Stomach (tissue), 4 donors: ENCODE results near the gene ARL6IP4.

Experiments used
- POLR2A ChIP-seq, 4 donors: fragments of 450-650 bp; IDR thresholded peaks; one replicate each; pipeline ENCODE4 v1.6.1; 2016; ENCODE audit warnings: antibody characterized with exemption in 4 of 4, control low read depth in 2 of 4, mild to moderate bottlenecking in 1 of 4, moderate library complexity in 1 of 4
- TF ChIP-seq, protein P1 (sequence below), 7 experiments: fragments of 450-650 bp in 4 of 7; fragments of 200-600 bp in 3 of 7; sonication (generic) in 3 of 7; IDR thresholded peaks; one replicate each; pipeline ENCODE4 v1.5.1; 2016 to 2019; ENCODE audit warnings: antibody characterized with exemption in 7 of 7, control low read depth in 2 of 7, mild to moderate bottlenecking in 1 of 7

DNA sequence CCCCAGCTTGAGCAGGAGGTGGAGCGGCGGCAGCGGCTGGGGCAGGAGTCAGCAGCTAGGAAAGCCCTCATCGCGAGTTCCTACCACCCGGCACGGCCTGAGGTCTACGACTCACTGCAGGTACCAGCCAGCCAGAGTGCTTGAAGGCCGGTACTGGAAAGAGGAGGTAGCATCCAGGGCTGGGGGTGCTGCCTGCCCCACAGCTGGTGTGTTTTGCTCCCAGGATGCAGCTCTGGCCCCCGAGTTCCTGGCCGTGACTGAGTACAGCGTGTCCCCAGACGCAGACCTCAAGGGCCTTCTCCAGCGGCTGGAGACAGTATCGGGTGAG lies 3.9 kb upstream of the ARL6IP4 start:
- TF ChIP-seq, protein P1, sequence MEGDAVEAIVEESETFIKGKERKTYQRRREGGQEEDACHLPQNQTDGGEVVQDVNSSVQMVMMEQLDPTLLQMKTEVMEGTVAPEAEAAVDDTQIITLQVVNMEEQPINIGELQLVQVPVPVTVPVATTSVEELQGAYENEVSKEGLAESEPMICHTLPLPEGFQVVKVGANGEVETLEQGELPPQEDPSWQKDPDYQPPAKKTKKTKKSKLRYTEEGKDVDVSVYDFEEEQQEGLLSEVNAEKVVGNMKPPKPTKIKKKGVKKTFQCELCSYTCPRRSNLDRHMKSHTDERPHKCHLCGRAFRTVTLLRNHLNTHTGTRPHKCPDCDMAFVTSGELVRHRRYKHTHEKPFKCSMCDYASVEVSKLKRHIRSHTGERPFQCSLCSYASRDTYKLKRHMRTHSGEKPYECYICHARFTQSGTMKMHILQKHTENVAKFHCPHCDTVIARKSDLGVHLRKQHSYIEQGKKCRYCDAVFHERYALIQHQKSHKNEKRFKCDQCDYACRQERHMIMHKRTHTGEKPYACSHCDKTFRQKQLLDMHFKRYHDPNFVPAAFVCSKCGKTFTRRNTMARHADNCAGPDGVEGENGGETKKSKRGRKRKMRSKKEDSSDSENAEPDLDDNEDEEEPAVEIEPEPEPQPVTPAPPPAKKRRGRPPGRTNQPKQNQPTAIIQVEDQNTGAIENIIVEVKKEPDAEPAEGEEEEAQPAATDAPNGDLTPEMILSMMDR (IDR thresholded peaks at IDR 0.05): no peak
- no peak for TF ChIP-seq POLR2A (IDR thresholded peaks at IDR 0.05)
